Progenitor cell of endocrine pancreas (in vitro differentiated cells): ENCODE measurements around the gene SYNE2. TPM values are rescaled to one million over a fixed set of nuclear protein-coding genes. Genes with fewer than 3 reads are reported as not detected.

ENCODE experiments used
- DNase-seq: peaks from one replicate; pipeline ENCODE4 v3.0.0; 2021; ENCODE audit warnings: low spot score; ENCODE audit not compliant: unreplicated experiment
- H3K27ac Mint-ChIP-seq: 2 replicates; pipeline ENCODE4 v1.8.0; 2021; ENCODE audit warnings: mild to moderate bottlenecking, moderate library complexity, mixed read lengths
- H3K27me3 Mint-ChIP-seq: 2 replicates; pipeline ENCODE4 v1.8.0; 2021; ENCODE audit warnings: mixed read lengths
- H3K36me3 Mint-ChIP-seq: 2 replicates; pipeline ENCODE4 v1.8.0; 2022; ENCODE audit warnings: mixed read lengths; ENCODE audit not compliant: insufficient read depth
- H3K4me1 Mint-ChIP-seq: 2 replicates; pipeline ENCODE4 v1.8.0; 2021; ENCODE audit warnings: low read depth, mixed read lengths
- H3K4me3 Mint-ChIP-seq: 2 replicates; pipeline ENCODE4 v1.8.0; 2021; ENCODE audit warnings: low read depth, mild to moderate bottlenecking, moderate library complexity, mixed read lengths
- H3K9me3 Mint-ChIP-seq: 2 replicates; pipeline ENCODE4 v1.8.0; 2021; ENCODE audit warnings: low read depth, mixed read lengths
- total RNA-seq: library from RNA; stranded (reverse); gene quantifications from 2 replicates; pipeline ENCODE4 v1.2.1, GENCODE V29; 2021
- TF ChIP-seq, protein P1 (sequence below): fragments of 200-600 bp; sonication (generic); IDR thresholded peaks from one replicate; pipeline ENCODE4 v1.5.0; 2021; ENCODE audit warnings: antibody characterized with exemption, mild to moderate bottlenecking; ENCODE audit not compliant: unreplicated experiment

Gene SYNE2
- total RNA-seq, 1 donor from 2014 or later: 108 TPM

- no peaks in the 10 kb centered on the region for H3K9me3 Mint-ChIP-seq
- no peak for DNase-seq
- H3K4me1 Mint-ChIP-seq: peaks cover 6% of the 10 kb centered on the region
- no peak overlapping the region for H3K4me3 Mint-ChIP-seq
- TF ChIP-seq, protein P1, sequence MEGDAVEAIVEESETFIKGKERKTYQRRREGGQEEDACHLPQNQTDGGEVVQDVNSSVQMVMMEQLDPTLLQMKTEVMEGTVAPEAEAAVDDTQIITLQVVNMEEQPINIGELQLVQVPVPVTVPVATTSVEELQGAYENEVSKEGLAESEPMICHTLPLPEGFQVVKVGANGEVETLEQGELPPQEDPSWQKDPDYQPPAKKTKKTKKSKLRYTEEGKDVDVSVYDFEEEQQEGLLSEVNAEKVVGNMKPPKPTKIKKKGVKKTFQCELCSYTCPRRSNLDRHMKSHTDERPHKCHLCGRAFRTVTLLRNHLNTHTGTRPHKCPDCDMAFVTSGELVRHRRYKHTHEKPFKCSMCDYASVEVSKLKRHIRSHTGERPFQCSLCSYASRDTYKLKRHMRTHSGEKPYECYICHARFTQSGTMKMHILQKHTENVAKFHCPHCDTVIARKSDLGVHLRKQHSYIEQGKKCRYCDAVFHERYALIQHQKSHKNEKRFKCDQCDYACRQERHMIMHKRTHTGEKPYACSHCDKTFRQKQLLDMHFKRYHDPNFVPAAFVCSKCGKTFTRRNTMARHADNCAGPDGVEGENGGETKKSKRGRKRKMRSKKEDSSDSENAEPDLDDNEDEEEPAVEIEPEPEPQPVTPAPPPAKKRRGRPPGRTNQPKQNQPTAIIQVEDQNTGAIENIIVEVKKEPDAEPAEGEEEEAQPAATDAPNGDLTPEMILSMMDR: no peak
- H3K27me3 Mint-ChIP-seq: no peaks in the 10 kb centered on the region
- H3K36me3 Mint-ChIP-seq: peaks cover 31% of the 10 kb centered on the region
- H3K27ac Mint-ChIP-seq: no peak overlapping the region
Observed at GRCh38 chr14:64074961-64075612, 222.3 kb downstream of the SYNE2 start.

GRCh38 chr14:64075613-64076005, 222.8 kb downstream of the SYNE2 start:
- peaks cover 34% of the 10 kb centered on the region for H3K36me3 Mint-ChIP-seq

DNA sequence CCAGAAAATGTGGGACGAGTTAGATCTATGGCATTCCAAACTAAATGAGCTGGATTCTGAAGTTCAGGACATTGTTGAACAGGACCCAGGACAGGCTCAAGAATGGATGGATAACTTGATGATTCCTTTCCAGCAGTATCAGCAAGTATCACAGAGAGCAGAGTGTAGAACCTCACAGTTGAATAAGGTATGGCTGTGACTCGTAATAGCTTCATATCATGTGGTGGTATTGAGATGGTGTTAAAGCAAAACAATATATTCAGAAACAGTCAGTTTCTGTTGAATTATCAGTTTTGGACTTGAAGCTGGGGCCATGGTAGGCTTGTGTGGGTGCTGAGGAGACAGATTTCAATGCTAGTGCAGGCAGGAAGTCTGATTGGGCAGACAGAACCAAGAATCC, 227.6 kb downstream of the SYNE2 start:
- H3K27me3 Mint-ChIP-seq: no peaks in the 10 kb centered on the region
- no peak overlapping the region for H3K27ac Mint-ChIP-seq
- no peak for DNase-seq
- TF ChIP-seq, protein P1: no peak
- H3K4me3 Mint-ChIP-seq: no peak overlapping the region
- H3K4me1 Mint-ChIP-seq: no peaks in the 10 kb centered on the region
- H3K9me3 Mint-ChIP-seq: no peaks in the 10 kb centered on the region
- peaks cover 24% of the 10 kb centered on the region for H3K36me3 Mint-ChIP-seq

More at GRCh38 chr14:64075613-64076005, 222.8 kb downstream of the SYNE2 start:
- TF ChIP-seq, protein P1: no peak
- Mint-ChIP-seq H3K27me3 (no peaks in the 10 kb centered on the region), H3K9me3 (no peaks in the 10 kb centered on the region), H3K27ac (no peak overlapping the region), H3K4me3 (no peak overlapping the region), H3K4me1 (peaks cover 3% of the 10 kb centered on the region)
- no peak for DNase-seq

GRCh38 chr14:64081174-64081746, 228.5 kb downstream of the SYNE2 start:
- Mint-ChIP-seq H3K4me3 (no peak overlapping the region), H3K27me3 (no peaks in the 10 kb centered on the region), H3K27ac (no peak overlapping the region), H3K9me3 (no peaks in the 10 kb centered on the region), H3K4me1 (no peaks in the 10 kb centered on the region), H3K36me3 (peaks cover 22% of the 10 kb centered on the region)
- TF ChIP-seq, protein P1: no peak
- DNase-seq: no peak

DNA sequence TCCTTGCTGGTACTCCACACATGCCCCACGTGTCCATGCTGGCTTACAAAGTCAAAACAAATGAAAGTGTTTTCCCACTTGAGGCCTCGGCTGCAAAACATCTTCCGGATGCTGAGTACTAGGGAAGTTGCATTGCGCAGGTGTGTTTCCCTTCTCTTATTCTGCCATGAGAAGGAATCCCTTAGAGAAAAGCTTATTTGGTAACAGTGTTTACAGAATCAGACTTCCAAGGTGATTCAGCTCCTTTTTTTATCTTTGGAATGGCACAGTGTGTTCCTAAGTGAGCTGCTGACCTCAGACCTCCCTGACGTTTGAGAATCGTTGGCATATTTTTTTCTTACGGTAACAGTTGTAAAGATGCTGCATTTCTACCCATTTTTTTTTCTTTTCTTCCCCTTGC, 230.0 kb downstream of the SYNE2 start:
- TF ChIP-seq, protein P1: no peak
- Mint-ChIP-seq H3K27ac (no peak overlapping the region), H3K4me1 (no peaks in the 10 kb centered on the region), H3K27me3 (no peaks in the 10 kb centered on the region), H3K36me3 (peaks cover 23% of the 10 kb centered on the region), H3K9me3 (no peaks in the 10 kb centered on the region), H3K4me3 (no peak overlapping the region)
- no peak for DNase-seq
